Measurements from ENCODE around the gene UNC5C.

DNA sequence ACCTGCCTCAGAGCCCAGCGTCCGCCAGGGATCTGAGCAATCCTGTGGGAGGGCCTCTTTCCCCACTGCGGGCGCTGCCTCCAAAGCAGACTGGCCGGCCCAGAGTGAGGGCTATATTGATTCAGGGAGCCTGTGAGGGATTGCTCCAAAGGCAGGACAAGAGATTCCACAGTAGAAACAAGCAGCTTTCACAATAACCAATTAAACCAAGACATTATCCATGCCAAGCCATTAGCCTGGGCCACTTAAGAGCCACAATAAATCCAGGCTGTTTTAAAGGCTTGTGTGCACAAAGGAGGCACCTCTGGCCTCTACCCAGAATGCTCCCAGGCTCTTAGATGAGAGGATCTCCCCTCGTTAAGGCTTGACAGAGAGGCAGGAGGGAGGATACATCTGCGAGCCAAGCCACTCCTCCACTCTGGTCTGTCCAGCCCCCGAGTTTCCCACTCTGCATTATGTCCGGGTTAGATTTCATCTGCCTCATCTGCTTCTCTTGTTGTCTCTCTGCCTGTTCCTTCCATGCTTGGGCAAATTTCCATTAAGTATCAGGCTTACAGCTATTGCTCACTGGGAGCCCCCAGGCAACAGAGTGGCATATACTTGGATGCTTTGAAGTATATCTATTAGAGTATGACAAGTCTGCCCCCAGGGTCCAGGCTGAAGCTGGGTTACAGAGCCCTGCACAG lies 357.9 kb downstream of the UNC5C start:
- TF ChIP-seq, protein P1, sequence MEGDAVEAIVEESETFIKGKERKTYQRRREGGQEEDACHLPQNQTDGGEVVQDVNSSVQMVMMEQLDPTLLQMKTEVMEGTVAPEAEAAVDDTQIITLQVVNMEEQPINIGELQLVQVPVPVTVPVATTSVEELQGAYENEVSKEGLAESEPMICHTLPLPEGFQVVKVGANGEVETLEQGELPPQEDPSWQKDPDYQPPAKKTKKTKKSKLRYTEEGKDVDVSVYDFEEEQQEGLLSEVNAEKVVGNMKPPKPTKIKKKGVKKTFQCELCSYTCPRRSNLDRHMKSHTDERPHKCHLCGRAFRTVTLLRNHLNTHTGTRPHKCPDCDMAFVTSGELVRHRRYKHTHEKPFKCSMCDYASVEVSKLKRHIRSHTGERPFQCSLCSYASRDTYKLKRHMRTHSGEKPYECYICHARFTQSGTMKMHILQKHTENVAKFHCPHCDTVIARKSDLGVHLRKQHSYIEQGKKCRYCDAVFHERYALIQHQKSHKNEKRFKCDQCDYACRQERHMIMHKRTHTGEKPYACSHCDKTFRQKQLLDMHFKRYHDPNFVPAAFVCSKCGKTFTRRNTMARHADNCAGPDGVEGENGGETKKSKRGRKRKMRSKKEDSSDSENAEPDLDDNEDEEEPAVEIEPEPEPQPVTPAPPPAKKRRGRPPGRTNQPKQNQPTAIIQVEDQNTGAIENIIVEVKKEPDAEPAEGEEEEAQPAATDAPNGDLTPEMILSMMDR (IDR thresholded peaks at IDR 0.05; ENCODE audit: control extremely low read depth in 1 of 3, insufficient read depth in 1 of 3, low read depth in 1 of 3, low read length in 3 of 3): no peak
- no peak for TF ChIP-seq RAD21 (IDR thresholded peaks at IDR 0.05 in 1 of 2, conservative IDR thresholded peaks at IDR 0.05 in 1 of 2; ENCODE audit: low read depth in 2 of 2, low read length in 2 of 2)
- TF ChIP-seq RBBP5 (IDR thresholded peaks at IDR 0.05; ENCODE audit: borderline replicate concordance, low read depth, low read length): no peak
- no peak for TF ChIP-seq ZNF274 (IDR thresholded peaks at IDR 0.05; ENCODE audit: borderline replicate concordance, extremely low read depth, low read length)
- no peak for TF ChIP-seq HDAC2 (IDR thresholded peaks at IDR 0.05; ENCODE audit: borderline replicate concordance in 1 of 2, low read depth in 2 of 2, low read length in 2 of 2)
- TF ChIP-seq CBX5 (IDR thresholded peaks at IDR 0.05; ENCODE audit: low read depth, low read length): no peak
- TF ChIP-seq CEBPB (IDR thresholded peaks at IDR 0.05; ENCODE audit: low read depth, low read length): no peak
- TF ChIP-seq, protein P2, sequence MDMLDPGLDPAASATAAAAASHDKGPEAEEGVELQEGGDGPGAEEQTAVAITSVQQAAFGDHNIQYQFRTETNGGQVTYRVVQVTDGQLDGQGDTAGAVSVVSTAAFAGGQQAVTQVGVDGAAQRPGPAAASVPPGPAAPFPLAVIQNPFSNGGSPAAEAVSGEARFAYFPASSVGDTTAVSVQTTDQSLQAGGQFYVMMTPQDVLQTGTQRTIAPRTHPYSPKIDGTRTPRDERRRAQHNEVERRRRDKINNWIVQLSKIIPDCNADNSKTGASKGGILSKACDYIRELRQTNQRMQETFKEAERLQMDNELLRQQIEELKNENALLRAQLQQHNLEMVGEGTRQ (IDR thresholded peaks at IDR 0.05; ENCODE audit: low read length): no peak
- TF ChIP-seq POLR2A (IDR thresholded peaks at IDR 0.05; ENCODE audit: control extremely low read depth in 1 of 2, low read depth in 2 of 2, low read length in 2 of 2): no peak
- no peak for TF ChIP-seq GABPA (IDR thresholded peaks at IDR 0.05; ENCODE audit: borderline replicate concordance, insufficient read depth, low read length)
- TF ChIP-seq SIN3A (conservative IDR thresholded peaks at IDR 0.05 in 1 of 2, IDR thresholded peaks at IDR 0.05 in 1 of 2; ENCODE audit: low read depth in 1 of 2, low read length in 2 of 2): no peak
- no peak for TF ChIP-seq SP2 (IDR thresholded peaks at IDR 0.05; ENCODE audit: low read length)
- no peak for TF ChIP-seq TAF1 (IDR thresholded peaks at IDR 0.05; ENCODE audit: low read depth, low read length)
- TF ChIP-seq PHF8 (conservative IDR thresholded peaks at IDR 0.05; ENCODE audit: low read depth, low read length): no peak
